WERI-Rb-1 (cell line): ENCODE data around the gene KIAA0232.

ENCODE experiments used
- DNase-seq: peaks from one replicate; pipeline ENCODE4 v3.0.0-alpha.2; 2020
- H3K27ac ChIP-seq: fragments of 250-450 bp; sonication (Bioruptor Pico); 2 replicates; pipeline ENCODE4 v1.5.1; 2020; ENCODE audit warnings: mild to moderate bottlenecking, moderate library complexity
- H3K27me3 ChIP-seq: fragments of 250-450 bp; sonication (Bioruptor Pico); 2 replicates; pipeline ENCODE4 v1.5.1; 2021; ENCODE audit warnings: mild to moderate bottlenecking, low read depth, moderate library complexity; ENCODE audit not compliant: insufficient read depth, severe bottlenecking
- H3K36me3 ChIP-seq: fragments of 250-450 bp; sonication (Bioruptor Pico); 2 replicates; pipeline ENCODE4 v1.5.1; 2020; ENCODE audit warnings: mild to moderate bottlenecking, moderate library complexity
- H3K4me3 ChIP-seq: 2 replicates; pipeline ENCODE4 v1.5.1; 2011; ENCODE audit warnings: low read depth, mild to moderate bottlenecking, control low read depth, low read length
- H3K9me3 ChIP-seq: fragments of 250-450 bp; sonication (Bioruptor Pico); 2 replicates; pipeline ENCODE4 v1.5.1; 2021; ENCODE audit warnings: mild to moderate bottlenecking, moderate library complexity; ENCODE audit not compliant: severe bottlenecking
- TF ChIP-seq, protein P1 (sequence below): IDR thresholded peaks from 2 replicates; pipeline ENCODE4 v1.5.1; 2011; ENCODE audit warnings: low read depth, mild to moderate bottlenecking, control low read depth, inconsistent platforms, low read length

Gene KIAA0232

GRCh38 chr4:6932918-6933317 is 150.4 kb downstream of the KIAA0232 start:
- no peak overlapping the region for H3K27ac ChIP-seq

More at GRCh38 chr4:6932918-6933317, 150.4 kb downstream of the KIAA0232 start:
- no peak overlapping the region for H3K4me3 ChIP-seq
- H3K27me3 ChIP-seq, result no peaks in the 10 kb centered on the region
- no peaks in the 10 kb centered on the region for H3K9me3 ChIP-seq
- no peak for DNase-seq
- H3K36me3 ChIP-seq, result peaks cover 3% of the 10 kb centered on the region; the same call in 1 of the 2 replicates
- TF ChIP-seq, protein P1, sequence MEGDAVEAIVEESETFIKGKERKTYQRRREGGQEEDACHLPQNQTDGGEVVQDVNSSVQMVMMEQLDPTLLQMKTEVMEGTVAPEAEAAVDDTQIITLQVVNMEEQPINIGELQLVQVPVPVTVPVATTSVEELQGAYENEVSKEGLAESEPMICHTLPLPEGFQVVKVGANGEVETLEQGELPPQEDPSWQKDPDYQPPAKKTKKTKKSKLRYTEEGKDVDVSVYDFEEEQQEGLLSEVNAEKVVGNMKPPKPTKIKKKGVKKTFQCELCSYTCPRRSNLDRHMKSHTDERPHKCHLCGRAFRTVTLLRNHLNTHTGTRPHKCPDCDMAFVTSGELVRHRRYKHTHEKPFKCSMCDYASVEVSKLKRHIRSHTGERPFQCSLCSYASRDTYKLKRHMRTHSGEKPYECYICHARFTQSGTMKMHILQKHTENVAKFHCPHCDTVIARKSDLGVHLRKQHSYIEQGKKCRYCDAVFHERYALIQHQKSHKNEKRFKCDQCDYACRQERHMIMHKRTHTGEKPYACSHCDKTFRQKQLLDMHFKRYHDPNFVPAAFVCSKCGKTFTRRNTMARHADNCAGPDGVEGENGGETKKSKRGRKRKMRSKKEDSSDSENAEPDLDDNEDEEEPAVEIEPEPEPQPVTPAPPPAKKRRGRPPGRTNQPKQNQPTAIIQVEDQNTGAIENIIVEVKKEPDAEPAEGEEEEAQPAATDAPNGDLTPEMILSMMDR, result no peak
